ENCODE measurements around the gene WNT7B. TPM values are rescaled to one million over a fixed set of nuclear protein-coding genes. Genes with fewer than 3 reads are reported as not detected.

WNT7B gene
- polyA plus RNA-seq, 1 of the 3 experiments (the other 2 are of a cell fraction) = 0.13 TPM

- H3K79me2 ChIP-seq (ENCODE audit: insufficient read depth) = no peaks in the 10 kb centered on the region
- peaks cover 0 to 4% of the 10 kb centered on the region in 2 experiments; a peak in 1 of 4 replicates for H3K4me1 ChIP-seq (ENCODE audit: control insufficient read depth in 1 of 2, insufficient read depth in 2 of 2, low read depth in 1 of 2, low read length in 1 of 2)
- H3K4me2 ChIP-seq = no peak overlapping the region
- no peak overlapping the region for H3K27ac ChIP-seq (ENCODE audit: low read depth in 2 of 2, low read length in 1 of 2)
- H3K27me3 ChIP-seq (ENCODE audit: insufficient read depth) = peaks cover 21% of the 10 kb centered on the region
- no peak for DNase-seq
- WGBS (ENCODE audit: low lambda C conversion rate) = 95% methylated on average over 2 of the region's 2 CpGs
- H3K9ac ChIP-seq = no peak overlapping the region
- H3F3A ChIP-seq (replicated peaks; ENCODE audit: insufficient read depth) = no peaks in the 10 kb centered on the region
- POLR2A ChIA-PET = no interaction called here
- no peaks in the 10 kb centered on the region for H3K9me2 ChIP-seq
- H2AFZ ChIP-seq (ENCODE audit: low read depth) = no peak overlapping the region
- H3K9me3 ChIP-seq = no peaks in the 10 kb centered on the region
- H3K36me3 ChIP-seq (replicated peaks in 1 of 2; ENCODE audit: control insufficient read depth in 1 of 2, insufficient read depth in 2 of 2, low read length in 1 of 2) = no peaks in the 10 kb centered on the region
- H3K4me3 ChIP-seq (ENCODE audit: low read depth in 2 of 2, low read length in 1 of 2) = no peak overlapping the region
- CTCF ChIA-PET = interaction anchor here (0.6 to 1.3 kb wide), 4 partner anchors 116 to 403 kb away, joined by 3 to 6 read pairs (median 3); no protein-coding TSS in a partner anchor
- TF ChIP-seq GABPA (IDR thresholded peaks at IDR 0.05; ENCODE audit: low read depth) (no peak), EZH2phosphoT487 (IDR thresholded peaks at IDR 0.05; ENCODE audit: borderline replicate concordance, low read depth) (no peak), NRF1 (IDR thresholded peaks at IDR 0.05; ENCODE audit: low read depth, low read length) (no peak), NFIC (IDR thresholded peaks at IDR 0.05; ENCODE audit: borderline replicate concordance) (no peak), RFX5 (IDR thresholded peaks at IDR 0.05; ENCODE audit: low read length) (no peak), GATA2 (CRISPR knock-in tag; IDR thresholded peaks at IDR 0.05) (no peak), EP300 (IDR thresholded peaks at IDR 0.05; ENCODE audit: borderline replicate concordance in 1 of 2, low read depth in 1 of 2, low read length in 1 of 2) (no peak), FOXJ3 (CRISPR knock-in tag; IDR thresholded peaks at IDR 0.05) (no peak), RAD21 (IDR thresholded peaks at IDR 0.05; ENCODE audit: low read length) (no peak), RXRA (IDR thresholded peaks at IDR 0.05; ENCODE audit: borderline replicate concordance, low read depth) (no peak), RCOR1 (IDR thresholded peaks at IDR 0.05; ENCODE audit: low read length) (no peak)
- TF ChIP-seq, protein P1, sequence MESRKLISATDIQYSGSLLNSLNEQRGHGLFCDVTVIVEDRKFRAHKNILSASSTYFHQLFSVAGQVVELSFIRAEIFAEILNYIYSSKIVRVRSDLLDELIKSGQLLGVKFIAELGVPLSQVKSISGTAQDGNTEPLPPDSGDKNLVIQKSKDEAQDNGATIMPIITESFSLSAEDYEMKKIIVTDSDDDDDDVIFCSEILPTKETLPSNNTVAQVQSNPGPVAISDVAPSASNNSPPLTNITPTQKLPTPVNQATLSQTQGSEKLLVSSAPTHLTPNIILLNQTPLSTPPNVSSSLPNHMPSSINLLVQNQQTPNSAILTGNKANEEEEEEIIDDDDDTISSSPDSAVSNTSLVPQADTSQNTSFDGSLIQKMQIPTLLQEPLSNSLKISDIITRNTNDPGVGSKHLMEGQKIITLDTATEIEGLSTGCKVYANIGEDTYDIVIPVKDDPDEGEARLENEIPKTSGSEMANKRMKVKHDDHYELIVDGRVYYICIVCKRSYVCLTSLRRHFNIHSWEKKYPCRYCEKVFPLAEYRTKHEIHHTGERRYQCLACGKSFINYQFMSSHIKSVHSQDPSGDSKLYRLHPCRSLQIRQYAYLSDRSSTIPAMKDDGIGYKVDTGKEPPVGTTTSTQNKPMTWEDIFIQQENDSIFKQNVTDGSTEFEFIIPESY (IDR thresholded peaks at IDR 0.05; ENCODE audit: borderline replicate concordance, low read depth) = no peak
- TF ChIP-seq, protein P2, sequence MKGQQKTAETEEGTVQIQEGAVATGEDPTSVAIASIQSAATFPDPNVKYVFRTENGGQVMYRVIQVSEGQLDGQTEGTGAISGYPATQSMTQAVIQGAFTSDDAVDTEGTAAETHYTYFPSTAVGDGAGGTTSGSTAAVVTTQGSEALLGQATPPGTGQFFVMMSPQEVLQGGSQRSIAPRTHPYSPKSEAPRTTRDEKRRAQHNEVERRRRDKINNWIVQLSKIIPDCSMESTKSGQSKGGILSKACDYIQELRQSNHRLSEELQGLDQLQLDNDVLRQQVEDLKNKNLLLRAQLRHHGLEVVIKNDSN (IDR thresholded peaks at IDR 0.05; ENCODE audit: borderline replicate concordance, low read depth) = no peak
- TF ChIP-seq, protein P3, sequence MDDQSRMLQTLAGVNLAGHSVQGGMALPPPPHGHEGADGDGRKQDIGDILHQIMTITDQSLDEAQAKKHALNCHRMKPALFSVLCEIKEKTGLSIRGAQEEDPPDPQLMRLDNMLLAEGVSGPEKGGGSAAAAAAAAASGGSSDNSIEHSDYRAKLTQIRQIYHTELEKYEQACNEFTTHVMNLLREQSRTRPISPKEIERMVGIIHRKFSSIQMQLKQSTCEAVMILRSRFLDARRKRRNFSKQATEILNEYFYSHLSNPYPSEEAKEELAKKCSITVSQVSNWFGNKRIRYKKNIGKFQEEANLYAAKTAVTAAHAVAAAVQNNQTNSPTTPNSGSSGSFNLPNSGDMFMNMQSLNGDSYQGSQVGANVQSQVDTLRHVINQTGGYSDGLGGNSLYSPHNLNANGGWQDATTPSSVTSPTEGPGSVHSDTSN (IDR thresholded peaks at IDR 0.05) = no peak
- TF ChIP-seq, protein P4, sequence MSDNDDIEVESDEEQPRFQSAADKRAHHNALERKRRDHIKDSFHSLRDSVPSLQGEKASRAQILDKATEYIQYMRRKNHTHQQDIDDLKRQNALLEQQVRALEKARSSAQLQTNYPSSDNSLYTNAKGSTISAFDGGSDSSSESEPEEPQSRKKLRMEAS (IDR thresholded peaks at IDR 0.05; ENCODE audit: low read depth) = no peak
- peaks cover 10% of the 10 kb centered on the region; the same call in 1 of the 2 replicates for H4K20me1 ChIP-seq (ENCODE audit: insufficient read depth)
Observed at GRCh38 chr22:45980268-45980570, 3.3 kb upstream of the WNT7B start.
